HG02938 (cell line): ENCODE results near the gene CDC40.
"Not testable (repeated sequence)": the region's sequence is repeated elsewhere in the genome, so short reads cannot be mapped to it uniquely, and the experiment has no call there.

ENCODE experiments used
- ATAC-seq: cut with Tn5 transposase; IDR thresholded peaks from one replicate; pipeline ENCODE4 v1.9.1; 2021; ENCODE audit warnings: mild to moderate bottlenecking, moderate library complexity; ENCODE audit not compliant: unreplicated experiment

The CDC40 gene

DNA sequence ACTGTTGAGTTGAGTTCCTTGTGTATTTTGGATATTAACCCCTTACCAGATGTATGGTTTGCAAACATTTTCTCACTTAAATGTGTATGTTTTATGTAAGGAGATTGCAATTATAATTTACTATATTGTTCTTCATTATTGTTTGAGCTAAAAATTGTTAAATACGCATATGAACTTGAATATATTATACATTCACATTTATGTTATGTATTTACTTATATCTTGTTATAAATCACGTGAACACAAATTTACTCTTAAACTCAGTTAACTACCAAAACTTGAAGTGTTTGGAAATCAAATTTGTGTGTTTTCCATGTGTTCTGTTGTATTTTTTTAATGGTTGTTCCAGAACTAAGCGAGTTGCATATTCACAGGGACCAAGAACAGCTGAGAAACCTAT, 18.3 kb downstream of the CDC40 start:
- no peak for ATAC-seq

DNA sequence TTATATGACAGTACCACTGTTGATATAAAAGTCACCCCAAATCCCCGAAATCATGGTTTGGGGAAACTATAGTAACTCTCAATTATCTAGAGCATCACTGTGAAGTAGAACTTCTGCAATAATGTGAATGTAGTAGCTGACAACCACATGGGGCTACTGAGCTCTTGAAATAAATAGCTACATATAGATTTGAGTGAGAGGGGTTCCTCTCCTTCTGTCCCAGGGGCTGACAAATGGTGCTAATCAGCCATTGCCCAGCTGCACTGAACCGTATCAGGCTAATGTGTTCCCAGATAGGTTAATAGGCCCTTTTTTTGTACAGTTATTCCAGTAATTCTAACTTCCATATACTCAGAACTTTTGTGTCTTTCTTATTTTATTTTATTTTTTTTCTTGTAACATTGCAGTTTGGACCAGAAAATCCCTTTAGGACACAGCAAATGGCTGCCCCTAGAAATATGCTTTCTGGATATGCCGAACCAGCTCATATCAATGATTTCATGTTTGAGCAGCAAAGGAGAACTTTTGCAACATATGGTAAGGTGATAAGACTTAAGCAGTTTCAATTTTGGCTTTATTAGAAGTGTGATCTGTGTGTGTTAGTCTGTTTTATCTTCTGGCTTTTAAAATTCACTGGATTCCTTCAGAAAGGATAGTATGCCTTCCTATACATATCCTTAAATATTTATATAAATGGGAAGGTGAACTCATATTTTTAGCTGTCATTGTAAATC, 21.1 kb downstream of the CDC40 start:
- ATAC-seq = no peak

DNA sequence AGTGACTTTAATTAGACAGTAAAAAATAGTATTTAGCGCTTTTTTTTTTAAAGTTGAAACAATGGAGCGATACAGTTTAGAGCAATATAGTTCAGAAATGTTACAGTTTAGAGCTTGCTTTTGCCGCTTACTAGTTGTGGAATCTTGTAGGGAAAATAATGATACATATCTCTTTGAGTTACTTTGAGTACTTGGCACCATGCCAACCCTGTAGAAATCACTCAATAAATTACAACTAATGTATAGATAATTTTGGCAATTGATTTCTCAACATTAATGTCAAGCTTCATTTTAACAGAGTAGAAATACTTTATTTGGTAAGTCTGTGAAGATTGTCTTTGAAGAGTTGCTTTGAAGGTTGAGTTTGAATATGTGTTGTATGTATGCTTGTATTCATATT, 27.4 kb downstream of the CDC40 start:
- no peak for ATAC-seq

DNA sequence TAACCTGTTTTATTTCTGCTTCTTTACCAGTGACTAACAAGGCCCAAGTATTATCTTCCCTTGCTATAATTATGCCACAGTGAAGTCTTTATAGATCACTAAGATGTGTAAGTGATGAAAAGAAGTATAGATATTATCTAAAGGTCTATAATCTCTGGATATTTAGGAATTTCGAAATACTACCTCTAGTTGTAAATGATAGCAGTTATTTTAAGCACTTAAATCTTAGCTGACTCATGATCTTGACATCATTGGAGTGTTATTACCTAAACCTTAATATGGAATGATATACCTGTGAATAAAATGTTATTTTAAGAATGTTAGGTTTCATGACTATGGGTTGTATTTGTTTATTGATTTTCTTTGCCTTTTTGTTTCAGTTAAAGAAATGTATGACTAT, 31.5 kb downstream of the CDC40 start:
- no peak for ATAC-seq

DNA sequence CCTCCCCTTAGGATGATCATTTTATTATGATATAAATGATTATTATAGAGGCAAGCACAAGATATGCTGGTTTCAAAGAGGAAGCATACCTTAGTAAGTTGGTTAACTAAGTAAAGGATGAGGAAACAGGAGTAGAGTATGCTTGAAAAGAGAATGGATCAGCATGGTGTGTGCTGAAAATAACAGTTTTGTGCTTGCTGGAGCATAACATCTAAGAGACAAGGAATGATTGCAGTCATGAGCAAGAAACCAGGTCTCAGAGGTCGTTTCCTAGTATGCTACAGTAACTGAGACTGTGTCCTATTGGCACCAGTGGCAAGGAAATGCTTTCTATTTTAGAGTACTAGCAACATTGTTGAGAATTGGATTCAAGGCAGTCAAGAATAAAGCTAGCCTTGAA, 34.1 kb downstream of the CDC40 start:
- no peak for ATAC-seq

DNA sequence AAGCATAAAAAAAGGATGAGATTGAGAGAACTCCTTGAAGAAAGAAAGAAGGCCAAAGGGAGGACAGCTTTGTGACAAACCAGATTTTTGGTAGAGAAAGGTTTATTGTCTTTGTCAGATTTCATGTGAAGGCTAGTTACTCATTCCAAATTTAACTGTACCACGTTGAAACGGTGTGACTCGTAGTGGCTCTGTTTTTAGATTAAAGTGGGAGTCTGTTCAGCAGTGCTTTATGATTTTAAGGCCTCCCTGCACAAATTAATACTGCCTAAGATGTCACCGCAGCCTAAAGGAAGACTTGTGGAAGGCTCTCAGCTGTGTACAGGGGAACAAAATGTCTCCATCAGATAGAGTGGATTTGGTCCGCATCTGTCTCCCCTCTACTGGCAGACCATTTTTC, 35.9 kb downstream of the CDC40 start:
- ATAC-seq = no peak

DNA sequence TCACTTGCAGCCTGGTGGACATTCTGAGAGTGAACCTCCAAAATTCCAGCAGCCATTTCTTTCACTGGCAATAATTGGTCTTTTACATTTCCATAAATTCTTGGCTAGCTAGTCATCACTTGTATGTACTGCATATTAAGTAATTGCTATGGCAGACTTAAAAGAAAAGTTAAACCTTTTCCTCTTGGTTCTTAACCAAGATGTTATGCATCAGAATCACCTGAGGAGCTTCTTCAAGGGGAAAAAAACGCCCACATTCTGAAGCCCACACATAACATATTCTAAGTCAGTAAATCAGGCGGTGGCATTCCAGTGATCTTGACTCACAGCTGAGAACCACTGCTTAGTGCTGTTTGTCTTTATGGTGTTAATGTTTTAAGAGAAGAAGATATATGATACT, 37.0 kb downstream of the CDC40 start:
- ATAC-seq = no peak

DNA sequence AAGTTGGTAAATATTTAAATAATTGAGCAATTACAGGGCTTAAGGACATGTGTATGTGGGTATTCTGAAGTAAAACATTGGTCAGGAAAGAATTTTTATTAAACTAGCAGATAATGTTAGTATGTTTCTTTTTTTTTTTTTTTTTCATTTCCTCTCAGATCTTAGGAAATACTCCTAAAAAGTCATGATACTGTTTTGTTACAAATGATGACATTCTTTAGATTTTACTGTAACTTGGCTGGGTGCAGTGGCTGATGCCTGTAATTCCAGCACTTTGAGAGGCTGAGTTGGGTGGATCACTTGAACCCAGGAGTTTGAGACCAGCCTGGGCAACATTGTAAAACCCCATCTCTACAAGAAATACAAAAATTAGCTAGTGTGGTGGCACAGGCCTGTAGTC, 41.5 kb downstream of the CDC40 start:
- ATAC-seq = no peak

DNA sequence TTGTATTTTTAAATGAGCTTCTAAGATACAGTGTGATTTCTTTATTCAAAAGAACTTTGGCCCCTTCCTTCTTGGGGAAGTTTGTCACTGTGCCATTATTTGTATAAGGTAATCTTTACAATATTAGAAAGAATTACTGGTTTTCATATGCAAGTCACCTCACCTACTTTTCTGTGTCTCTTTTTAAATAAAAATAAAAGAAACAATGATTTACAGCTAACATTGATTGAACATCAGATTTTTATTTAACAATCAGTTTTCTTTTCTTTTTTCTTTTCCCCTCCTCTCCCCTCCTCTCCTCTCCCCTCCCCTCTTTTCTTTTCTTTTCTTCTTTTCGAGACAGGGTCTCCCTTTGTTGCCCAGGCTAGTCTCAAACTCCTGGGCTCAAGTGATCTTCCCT, 46.0 kb downstream of the CDC40 start:
- no peak for ATAC-seq

DNA sequence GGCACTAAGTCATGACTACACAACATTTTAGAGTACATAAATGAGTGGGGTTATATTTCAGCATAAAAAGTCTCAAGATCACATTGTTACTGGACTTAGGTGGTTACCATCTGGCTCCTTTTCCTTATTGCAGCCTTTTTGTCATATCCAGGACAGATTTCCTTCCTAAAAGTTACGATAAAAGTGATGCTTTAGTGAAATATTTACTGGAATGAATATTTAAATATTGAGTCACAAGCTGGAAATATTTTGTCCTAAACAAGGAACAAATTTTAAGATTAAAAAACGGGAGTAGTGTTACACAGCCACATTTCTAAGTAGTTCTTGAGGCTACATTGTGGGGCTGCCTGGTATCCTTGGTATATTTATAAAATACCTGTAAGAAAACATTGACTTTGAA, 52.2 kb downstream of the CDC40 start:
- no peak for ATAC-seq

DNA sequence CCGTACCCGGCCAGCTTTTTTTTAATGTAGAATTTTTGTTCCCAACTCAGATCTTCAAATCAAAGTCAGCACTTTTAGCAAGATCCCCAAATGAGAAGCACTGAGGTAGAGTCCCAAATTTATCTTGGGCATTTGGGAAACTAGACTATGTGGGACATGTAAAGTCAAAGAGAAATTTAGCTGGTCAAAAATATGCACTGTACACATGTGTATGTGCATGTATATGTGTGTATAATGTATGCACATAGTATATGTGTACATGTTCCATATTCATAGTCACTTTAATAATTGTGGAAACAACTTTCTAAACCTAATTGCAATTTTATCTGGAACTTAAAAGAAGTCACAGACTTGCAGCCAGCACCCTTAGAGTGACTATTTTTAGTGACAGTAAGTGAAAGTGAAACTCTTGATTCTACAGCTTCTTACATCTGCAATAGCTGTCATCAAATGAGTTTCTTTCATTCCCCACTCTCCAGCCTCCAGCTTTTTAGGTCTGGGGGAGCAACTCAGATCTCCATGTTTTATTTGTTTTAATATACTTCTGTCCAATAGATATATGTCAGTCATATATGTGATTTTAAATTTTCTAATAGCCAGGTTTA, 53.6 kb downstream of the CDC40 start:
- ATAC-seq = peak; percentile 98

DNA sequence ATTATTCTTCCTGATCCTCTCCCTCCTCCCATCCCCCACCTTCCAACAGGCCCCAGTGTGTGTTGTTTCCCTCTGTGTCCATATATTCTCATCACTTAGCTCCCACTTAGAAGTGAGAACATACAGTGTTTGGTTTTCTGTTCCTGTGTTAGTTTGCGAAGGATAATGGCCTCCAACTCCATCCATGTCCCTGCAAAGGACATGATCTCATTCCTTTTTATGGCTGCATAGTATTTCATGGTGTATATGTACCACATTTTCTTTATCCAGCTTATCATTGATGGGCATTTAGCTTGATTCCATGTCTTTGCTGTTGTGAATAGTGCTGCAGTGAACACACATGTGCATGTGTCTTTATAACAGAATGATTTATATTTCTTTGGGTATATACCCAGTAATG, 55.8 kb downstream of the CDC40 start:
- ATAC-seq = not testable (repeated sequence)

DNA sequence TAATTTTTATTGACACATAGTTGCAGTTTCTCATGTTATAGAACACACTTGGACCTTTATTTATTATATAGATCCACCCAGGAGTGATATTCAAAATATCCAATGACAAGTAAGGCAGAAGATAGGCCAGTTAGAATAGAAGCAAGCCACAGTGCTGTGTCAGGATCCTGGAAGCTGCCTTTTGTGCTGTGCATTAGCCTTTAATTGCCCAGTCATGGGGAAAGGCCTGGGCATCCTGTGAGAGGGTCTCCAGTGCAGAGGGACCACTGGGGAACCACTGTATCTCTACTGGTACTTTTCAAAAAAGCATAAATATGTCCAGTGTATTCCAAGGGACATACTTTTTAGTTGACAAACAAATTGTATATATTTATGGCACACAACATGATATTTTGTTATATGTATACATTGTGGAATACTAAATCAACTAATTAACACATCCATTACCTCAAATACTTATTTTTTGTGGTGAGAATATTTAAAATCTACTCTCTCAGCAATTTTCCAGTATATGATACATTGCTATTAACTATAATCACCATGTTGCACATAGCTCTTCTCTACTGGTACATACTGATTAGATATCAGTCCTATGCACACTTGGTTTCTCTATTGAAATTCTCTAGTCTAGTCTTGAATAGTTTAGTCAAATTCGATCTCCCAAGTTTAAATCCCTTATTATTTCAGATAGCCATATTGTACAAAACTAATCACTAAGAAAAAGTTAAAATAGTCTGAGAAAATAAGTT, 59.5 kb downstream of the CDC40 start:
- no peak for ATAC-seq

DNA sequence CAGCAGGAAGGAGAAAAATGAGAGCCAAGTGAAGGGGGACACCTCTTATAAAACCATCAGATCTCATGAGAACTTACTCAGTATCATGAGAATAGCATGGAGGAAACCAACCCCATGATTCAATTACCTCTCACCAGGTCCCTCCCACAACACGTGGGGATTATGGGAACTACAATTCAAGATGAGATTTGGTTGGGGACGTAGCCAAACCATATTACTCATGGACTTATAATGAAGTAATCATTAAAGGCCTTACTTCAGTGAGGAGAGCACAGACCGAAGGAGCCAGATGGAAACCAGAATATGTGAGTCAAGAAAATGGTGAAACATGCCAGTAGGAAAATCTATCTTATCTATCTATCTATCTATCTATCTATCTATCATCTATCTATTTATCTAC, 64.4 kb downstream of the CDC40 start:
- ATAC-seq = not testable (repeated sequence)

DNA sequence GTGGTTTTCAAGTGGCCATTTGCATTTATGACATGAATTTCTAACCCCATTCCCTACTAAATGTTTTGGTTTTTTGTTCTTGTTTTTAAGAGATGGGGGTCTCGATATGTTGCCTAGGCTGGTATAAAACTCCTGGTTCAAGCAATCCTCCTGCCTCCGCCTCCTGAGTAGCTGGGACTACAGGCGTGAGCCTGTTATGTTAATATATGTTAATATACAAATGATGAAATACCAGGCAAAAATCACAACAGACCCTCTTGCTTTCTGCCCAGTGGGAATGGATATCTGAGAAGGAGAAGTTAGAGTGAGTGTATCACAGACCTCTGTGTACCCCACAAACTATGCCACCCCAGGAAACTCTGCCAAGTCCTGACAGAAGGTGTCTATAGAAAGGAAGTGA, 66.2 kb downstream of the CDC40 start:
- ATAC-seq = no peak

DNA sequence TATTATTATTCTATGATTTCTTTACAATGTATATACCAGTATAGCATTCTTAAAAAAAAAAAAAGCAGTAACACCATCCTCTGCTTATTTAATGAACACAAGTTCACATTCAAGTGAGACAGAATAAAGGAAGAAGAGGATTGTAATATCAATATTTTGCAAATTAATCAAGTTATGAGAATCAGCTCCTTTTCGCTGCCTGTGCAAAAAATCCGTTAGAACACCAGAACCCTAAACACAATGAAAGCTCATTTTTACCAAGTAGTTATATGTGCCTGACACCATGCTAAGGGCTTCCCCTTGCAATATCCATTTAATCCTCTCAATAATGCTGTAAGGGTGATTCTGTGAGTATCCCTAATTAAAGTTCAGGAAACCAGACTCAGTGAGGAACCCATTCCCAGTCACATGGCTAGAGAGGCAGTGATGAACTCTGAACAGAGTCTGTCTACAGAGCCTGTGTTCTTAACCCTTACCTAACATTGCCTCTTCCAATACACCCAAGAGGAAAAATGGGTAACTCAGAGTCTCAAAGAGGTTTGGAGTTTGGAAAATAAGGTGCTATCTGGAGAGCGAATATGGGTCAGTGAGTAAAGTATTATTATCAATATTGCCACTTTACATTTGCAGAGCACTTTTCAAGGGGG, 66.8 kb downstream of the CDC40 start:
- no peak for ATAC-seq

DNA sequence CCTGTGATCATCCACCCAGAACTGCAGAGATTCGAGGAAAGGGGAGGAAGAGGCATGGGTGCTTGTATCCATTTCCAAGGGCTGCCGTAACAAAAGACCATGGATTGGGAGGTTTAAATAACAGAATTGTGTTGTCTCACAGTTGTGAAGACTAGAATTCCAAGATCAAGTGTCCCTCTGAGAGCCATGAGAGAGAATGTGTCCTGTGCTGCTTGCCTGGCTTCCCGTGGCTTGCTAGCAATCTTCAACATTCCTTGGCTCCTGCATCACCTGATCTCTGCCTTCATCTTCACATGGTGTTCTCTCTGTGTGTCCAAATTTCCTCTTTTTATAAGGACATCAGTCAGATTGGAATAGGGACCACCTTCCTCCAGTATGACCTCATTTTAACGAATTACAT, 69.8 kb downstream of the CDC40 start:
- ATAC-seq = no peak

DNA sequence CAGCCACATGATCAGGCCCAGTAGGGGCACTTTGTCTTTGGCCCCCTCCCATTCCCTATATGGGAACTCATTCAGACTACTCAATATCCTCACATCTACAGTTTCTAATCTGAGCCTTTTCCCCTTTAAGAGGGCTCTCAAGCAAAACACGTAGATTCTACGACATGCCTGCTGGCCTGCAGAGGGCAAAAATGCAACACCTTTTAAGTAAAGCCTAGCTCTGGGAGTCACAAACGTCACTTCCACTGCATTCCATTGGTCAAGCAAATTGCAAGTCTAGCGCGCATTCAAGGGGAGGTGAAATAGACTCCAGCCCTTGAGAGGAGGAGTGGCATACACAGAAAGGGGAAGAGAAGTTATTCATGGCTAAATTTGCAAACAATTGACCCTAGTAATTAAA, 70.6 kb downstream of the CDC40 start:
- no peak for ATAC-seq

DNA sequence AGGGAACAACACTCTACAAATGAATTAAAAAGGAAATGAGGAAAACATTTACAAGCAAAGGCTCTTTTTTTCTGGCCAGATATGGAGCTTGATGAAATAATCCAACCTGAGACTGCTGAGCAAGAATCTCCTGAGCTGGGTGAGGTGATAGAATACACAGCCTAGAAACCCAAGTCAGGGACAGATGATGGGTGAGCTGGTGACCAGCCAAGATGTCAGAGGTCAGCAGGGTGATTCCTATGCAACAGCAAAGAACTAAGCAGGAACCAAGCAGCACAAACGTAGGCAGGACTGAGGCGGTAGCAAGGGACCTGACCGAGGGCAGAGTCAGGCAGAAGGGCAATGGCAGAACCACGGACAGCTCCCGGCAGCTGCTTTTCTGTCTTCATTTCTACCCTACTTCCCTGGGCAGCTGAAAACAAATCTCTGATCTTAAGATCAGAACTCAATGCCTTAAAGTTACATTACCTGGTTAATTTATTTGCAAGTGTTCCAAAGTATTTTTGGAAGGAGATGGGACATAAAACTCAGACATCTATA, 75.1 kb downstream of the CDC40 start:
- ATAC-seq = no peak

DNA sequence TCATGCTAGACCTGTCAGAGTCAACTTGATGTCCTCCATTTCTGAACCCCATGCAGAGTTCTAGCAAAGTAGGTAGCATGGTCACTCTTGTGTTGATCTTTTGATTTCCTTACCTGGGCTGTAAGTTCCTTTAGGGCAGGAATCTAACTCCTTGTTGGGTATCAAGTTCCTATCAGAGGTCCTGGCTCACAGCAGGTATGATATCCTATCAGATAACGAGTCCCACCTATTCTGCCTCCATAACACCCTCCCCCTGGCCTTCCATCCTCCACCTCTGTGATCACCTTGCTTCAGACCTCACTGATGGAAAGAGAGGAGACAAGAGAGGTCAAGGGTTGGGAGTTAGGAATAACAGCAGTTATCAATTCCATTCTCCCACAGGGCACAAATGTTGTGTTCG, 76.1 kb downstream of the CDC40 start:
- no peak for ATAC-seq

DNA sequence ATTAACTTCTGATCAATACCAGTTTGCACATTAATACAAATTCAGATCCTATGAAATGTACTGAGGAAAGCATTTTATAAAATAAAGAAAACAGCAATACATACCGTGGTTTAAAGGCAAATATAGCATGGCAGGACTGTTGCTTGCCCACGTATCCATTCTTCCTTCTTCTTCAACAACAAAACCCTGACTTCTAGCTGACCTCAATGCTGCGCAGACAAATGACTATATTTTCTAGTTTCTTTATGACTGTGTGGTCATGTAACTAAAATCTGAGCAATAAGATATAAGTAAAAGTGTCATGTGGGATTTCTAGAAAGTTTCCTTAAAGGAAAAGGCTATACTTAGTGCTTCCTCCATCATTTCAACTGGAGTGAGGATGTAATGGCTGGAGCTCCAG, 85.0 kb downstream of the CDC40 start:
- ATAC-seq = peak; percentile 61
